ENCODE measurements around the gene NPR2. TPM values are rescaled to one million over a fixed set of nuclear protein-coding genes. Genes with fewer than 3 reads are reported as not detected.

Gene NPR2
- polyA plus RNA-seq, 3 donors, result 0.48 TPM; not detected in 2

- H3K27ac Mint-ChIP-seq, result no peak overlapping the region
- peaks cover 9% of the 10 kb centered on the region for H3K4me1 Mint-ChIP-seq
Measured at GRCh38 chr9:35795695-35796094, 4.3 kb downstream of the NPR2 start.

GRCh38 chr9:35797311-35798109, 6.1 kb downstream of the NPR2 start:
- no peak for DNase-seq
- H3K36me3 ChIP-seq (replicated peaks in 1 of 2; ENCODE audit: control insufficient read depth in 1 of 2, insufficient read depth in 2 of 2, low read length in 2 of 2), result no peaks in the 10 kb centered on the region
- H3K9me3 ChIP-seq (replicated peaks in 1 of 2; ENCODE audit: control insufficient read depth in 1 of 2, insufficient read depth in 1 of 2, low read length in 2 of 2), result no peaks in the 10 kb centered on the region
- H2AFZ ChIP-seq (ENCODE audit: insufficient read depth, low read depth, low read length, poor library complexity, severe bottlenecking), result no peak overlapping the region
- intact Hi-C loops (cut with micrococcal nuclease), result no loop called here
- Mint-ChIP-seq H3K27ac (no peak overlapping the region), H3K36me3 (peaks cover 0 to 1% of the 10 kb centered on the region in 2 donors), H3K27me3 (ENCODE audit: low read depth in 3 of 3) (peaks cover 5 to 9% (median 6%) of the 10 kb centered on the region in 3 donors), H3K4me3 (no peak overlapping the region), H3K9me3 (peaks cover 0 to 3% (median 0%) of the 10 kb centered on the region in 7 donors), H3K4me1 (peaks cover 6% of the 10 kb centered on the region)
- no peaks in the 10 kb centered on the region for H3K4me1 ChIP-seq (ENCODE audit: control insufficient read depth in 1 of 2, insufficient read depth in 2 of 2, low read length in 2 of 2)
- WGBS (ENCODE audit: insufficient coverage), result 100% methylated on average over 2 of the region's 6 CpGs
- H3K79me2 ChIP-seq (ENCODE audit: insufficient read depth, low read length), result no peaks in the 10 kb centered on the region
- no peak overlapping the region for H3K4me2 ChIP-seq (replicated peaks; ENCODE audit: extremely low read depth, low read length, poor library complexity, severe bottlenecking)
- H4K20me1 ChIP-seq (ENCODE audit: insufficient read depth, low read length), result no peaks in the 10 kb centered on the region
- no peak for TF ChIP-seq CTCF (IDR thresholded peaks at IDR 0.05)
- H3K9ac ChIP-seq (ENCODE audit: insufficient read depth, low read length, poor library complexity, severe bottlenecking), result no peak overlapping the region
- H3K27me3 ChIP-seq (ENCODE audit: control insufficient read depth in 2 of 2, insufficient read depth in 2 of 2, low read length in 2 of 2), result peaks cover 0 to under 1% of the 10 kb centered on the region in 2 donors
- H3K27ac ChIP-seq (ENCODE audit: low read depth in 1 of 2, low read length in 2 of 2), result no peak overlapping the region
- no peak overlapping the region for H3K4me3 ChIP-seq (replicated peaks in 1 of 3; ENCODE audit: low read depth in 2 of 3, low read length in 3 of 3)

More at GRCh38 chr9:35795695-35796094, 4.3 kb downstream of the NPR2 start:
- no peaks in the 10 kb centered on the region for H3K79me2 ChIP-seq (ENCODE audit: insufficient read depth, low read length)
- H3K9me3 ChIP-seq (replicated peaks in 1 of 2; ENCODE audit: control insufficient read depth in 1 of 2, insufficient read depth in 1 of 2, low read length in 2 of 2), result no peaks in the 10 kb centered on the region
- peaks cover 0 to 3% (median 0%) of the 10 kb centered on the region in 7 donors for H3K9me3 Mint-ChIP-seq
- H3K4me2 ChIP-seq (replicated peaks; ENCODE audit: extremely low read depth, low read length, poor library complexity, severe bottlenecking), result no peak overlapping the region
- H3K27ac ChIP-seq (ENCODE audit: low read depth in 1 of 2, low read length in 2 of 2), result no peak overlapping the region
- DNase-seq, result no peak
- H3K36me3 Mint-ChIP-seq, result peaks cover 0 to 1% of the 10 kb centered on the region in 2 donors
- no peaks in the 10 kb centered on the region for H3K36me3 ChIP-seq (replicated peaks in 1 of 2; ENCODE audit: control insufficient read depth in 1 of 2, insufficient read depth in 2 of 2, low read length in 2 of 2)
- peaks cover 0 to 10% of the 10 kb centered on the region in 2 donors for H3K27me3 ChIP-seq (ENCODE audit: control insufficient read depth in 2 of 2, insufficient read depth in 2 of 2, low read length in 2 of 2)
- no peaks in the 10 kb centered on the region for H3K4me1 ChIP-seq (ENCODE audit: control insufficient read depth in 1 of 2, insufficient read depth in 2 of 2, low read length in 2 of 2)
- no peak for TF ChIP-seq CTCF (IDR thresholded peaks at IDR 0.05)
- H3K27me3 Mint-ChIP-seq (ENCODE audit: low read depth in 3 of 3), result peaks cover 9 to 19% (median 15%) of the 10 kb centered on the region in 3 donors
- H4K20me1 ChIP-seq (ENCODE audit: insufficient read depth, low read length), result no peaks in the 10 kb centered on the region
- intact Hi-C loops (cut with micrococcal nuclease), result no loop called here
- H2AFZ ChIP-seq (ENCODE audit: insufficient read depth, low read depth, low read length, poor library complexity, severe bottlenecking), result no peak overlapping the region
- no peak overlapping the region for H3K4me3 Mint-ChIP-seq
- no peak overlapping the region for H3K4me3 ChIP-seq (replicated peaks in 1 of 3; ENCODE audit: low read depth in 2 of 3, low read length in 3 of 3)
- no peak overlapping the region for H3K9ac ChIP-seq (ENCODE audit: insufficient read depth, low read length, poor library complexity, severe bottlenecking)

Data from CD14-positive monocyte (primary cell).